Measurements from ENCODE around the gene VAMP5. TPM values are rescaled to one million over a fixed set of nuclear protein-coding genes. Genes with fewer than 3 reads are reported as not detected.

VAMP5 gene
- total and polyA plus RNA-seq, 4 donors, result 9.7 to 74.6 (median 40.2) TPM

DNA sequence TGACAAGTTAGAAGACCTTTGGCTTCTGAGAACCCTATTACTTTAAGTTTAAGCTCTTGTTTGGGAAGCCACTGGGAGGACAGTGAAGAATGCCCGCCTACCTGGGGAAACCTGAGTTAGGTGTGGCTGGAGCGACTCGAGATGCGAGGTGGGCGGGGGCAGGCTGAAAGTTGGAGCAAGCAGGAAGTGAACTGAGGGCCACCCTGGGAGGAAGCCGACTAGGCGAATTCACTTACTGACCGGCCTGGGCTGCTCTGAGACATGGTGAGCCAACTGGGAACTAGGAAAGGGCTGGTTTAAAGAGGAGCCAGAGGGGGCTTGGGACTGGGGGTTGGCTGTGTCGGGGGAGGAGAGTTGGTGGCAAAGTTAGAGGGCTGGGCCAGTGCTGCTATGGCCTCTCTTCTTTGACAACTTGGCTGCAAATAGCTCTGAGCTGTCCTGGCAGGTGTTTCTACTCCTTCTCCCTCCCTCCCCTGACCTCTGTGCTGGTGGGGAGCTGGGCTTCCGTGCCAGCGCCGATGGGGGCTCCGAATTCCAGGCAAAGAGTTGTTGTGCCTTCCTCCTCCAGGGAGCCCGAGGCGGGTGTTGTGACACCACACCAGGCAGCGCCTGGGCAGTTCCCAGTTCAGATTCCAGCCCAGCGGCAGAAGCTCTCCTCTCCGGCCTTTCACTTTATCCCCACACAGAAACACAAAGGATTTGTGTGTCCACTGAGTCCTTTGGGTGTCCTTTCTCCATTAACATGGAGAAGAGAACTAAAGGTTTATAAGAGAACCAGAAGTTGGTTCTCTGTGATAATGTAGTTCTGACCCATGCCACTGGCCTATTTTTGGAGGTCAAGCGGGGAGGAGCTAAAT, 6.6 kb upstream of the VAMP5 start, which contains the start of gene VAMP8:
VAMP8 (plus strand) TSS at position 201 of the 857 bp plus-strand sequence; CDS start at position 262, 61 bp downstream.
- no peaks in the 10 kb centered on the region for H3K9me3 ChIP-seq (ENCODE audit: control insufficient read depth in 4 of 4, low read length in 3 of 4)
- peaks cover 5 to 22% (median 13%) of the 10 kb centered on the region in 4 donors for H3K4me1 ChIP-seq (ENCODE audit: control insufficient read depth in 4 of 4, insufficient read depth in 4 of 4, low read length in 3 of 4)
- peak within 1 kb of the TSS; percentile 70 to 89 (median 87) for H3K4me3 ChIP-seq (ENCODE audit: low read depth in 1 of 3, low read length in 3 of 3)
- H3K27ac ChIP-seq (ENCODE audit: low read depth in 1 of 2, low read length in 2 of 2), result peak within 1 kb of the TSS; percentile 87 to 91
- DNase-seq (ENCODE audit: low spot score), result peak; percentile 61
- 6% methylated on average over 19 of the region's 19 CpGs for WGBS
- peak in 1 of 2 donors; percentile 15 for TF ChIP-seq HNF4A (conservative IDR thresholded peaks at IDR 0.05)
- TF ChIP-seq FOXA1 (IDR thresholded peaks at IDR 0.05), result no peak
- TF ChIP-seq RXRA (IDR thresholded peaks at IDR 0.05), result peak in 1 of 2 donors; percentile 4
- TF ChIP-seq ZBTB33 (IDR thresholded peaks at IDR 0.05), result no peak
- TF ChIP-seq SP1 (IDR thresholded peaks at IDR 0.05), result no peak
- peak; percentile 37 for TF ChIP-seq YY1 (IDR thresholded peaks at IDR 0.05)
- TF ChIP-seq MAX (IDR thresholded peaks at IDR 0.05), result no peak
- no peak for TF ChIP-seq NR2F2 (IDR thresholded peaks at IDR 0.05)
- peak in 1 of 2 donors; percentile 17 for TF ChIP-seq RAD21 (IDR thresholded peaks at IDR 0.05)
- peak within 1 kb of the TSS; percentile 92 to 94 for H3K9ac ChIP-seq (ENCODE audit: low read depth in 1 of 2, low read length in 2 of 2)
- no peaks in the 10 kb centered on the region for H3K27me3 ChIP-seq (ENCODE audit: control insufficient read depth in 4 of 4, insufficient read depth in 4 of 4, low read length in 3 of 4)
- H3K36me3 ChIP-seq (ENCODE audit: control insufficient read depth in 4 of 4, insufficient read depth in 3 of 4, low read depth in 1 of 4, low read length in 3 of 4), result peaks cover 0 to 7% (median 2%) of the 10 kb centered on the region in 4 donors

DNA sequence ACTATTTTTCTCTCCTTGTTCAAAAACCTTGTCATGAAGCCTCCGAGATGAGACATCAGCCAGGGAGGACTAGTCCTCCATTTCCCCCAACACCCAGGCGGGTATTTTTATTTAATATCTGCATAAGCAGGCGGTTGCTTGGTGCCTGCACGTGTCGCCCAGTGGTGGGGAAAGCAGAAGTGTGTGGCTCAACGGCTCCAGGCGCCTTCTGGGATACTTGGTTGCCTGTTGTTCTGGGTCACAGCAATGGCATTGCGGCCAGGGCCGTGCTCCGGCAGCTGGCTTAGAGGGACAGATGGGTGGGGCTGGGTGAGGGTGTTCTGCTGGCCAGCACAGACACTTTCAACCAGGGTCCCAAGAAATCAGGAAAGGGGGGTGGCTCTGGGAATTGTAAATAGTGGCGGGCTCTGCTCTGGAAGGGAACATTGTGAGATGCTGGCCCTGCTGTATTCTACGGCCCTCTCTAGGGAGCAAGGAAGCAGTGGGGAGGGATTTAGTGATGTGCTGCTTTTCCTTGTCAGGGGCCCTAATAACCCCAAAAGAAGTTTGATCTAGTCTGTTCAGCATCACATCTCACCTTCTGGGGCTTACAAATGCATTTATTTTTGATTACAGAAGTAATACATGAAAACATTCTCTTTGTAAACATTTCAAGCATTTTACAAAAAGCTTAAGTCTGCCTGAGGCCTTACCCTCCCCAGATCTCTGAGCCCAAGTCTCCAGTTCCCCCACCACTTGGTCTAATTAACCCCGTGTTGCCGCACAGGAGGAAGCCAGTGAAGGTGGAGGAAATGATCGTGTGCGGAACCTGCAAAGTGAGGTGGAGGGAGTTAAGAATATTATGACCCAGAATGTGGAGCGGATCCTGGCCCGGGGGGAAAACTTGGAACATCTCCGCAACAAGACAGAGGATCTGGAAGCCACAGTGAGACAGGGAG, 5.7 kb upstream of the VAMP5 start:
- Histone ChIP-seq H3K9ac (ENCODE audit: low read depth in 1 of 2, low read length in 2 of 2) (peak overlapping the region; percentile 92 to 94), H3K4me1 (ENCODE audit: control insufficient read depth in 4 of 4, insufficient read depth in 4 of 4, low read length in 3 of 4) (peaks cover 5 to 26% (median 14%) of the 10 kb centered on the region in 4 donors), H3K27ac (ENCODE audit: low read depth in 1 of 2, low read length in 2 of 2) (peak overlapping the region; percentile 87 to 91), H3K36me3 (ENCODE audit: control insufficient read depth in 4 of 4, insufficient read depth in 3 of 4, low read depth in 1 of 4, low read length in 3 of 4) (peaks cover 0 to 7% (median 2%) of the 10 kb centered on the region in 4 donors), H3K4me3 (ENCODE audit: low read depth in 1 of 3, low read length in 3 of 3) (peak overlapping the region; percentile 70 to 89 (median 87)), H3K9me3 (ENCODE audit: control insufficient read depth in 4 of 4, low read length in 3 of 4) (no peaks in the 10 kb centered on the region), H3K27me3 (ENCODE audit: control insufficient read depth in 4 of 4, insufficient read depth in 4 of 4, low read length in 3 of 4) (no peaks in the 10 kb centered on the region)
- TF ChIP-seq RAD21 (IDR thresholded peaks at IDR 0.05), result peak in 1 of 2 donors; percentile 0
- TF ChIP-seq GABPA (IDR thresholded peaks at IDR 0.05 in 1 of 2, conservative IDR thresholded peaks at IDR 0.05 in 1 of 2), result no peak
- no peak for DNase-seq (ENCODE audit: low spot score)
- 40% methylated on average over 19 of the region's 19 CpGs for WGBS

GRCh38 chr2:85579266-85579935, 4.8 kb upstream of the VAMP5 start:
- 69% methylated on average over 6 of the region's 6 CpGs for WGBS
- no peak overlapping the region for H3K4me3 ChIP-seq (ENCODE audit: low read depth in 1 of 3, low read length in 3 of 3)
- no peaks in the 10 kb centered on the region for H3K27me3 ChIP-seq (ENCODE audit: control insufficient read depth in 4 of 4, insufficient read depth in 4 of 4, low read length in 3 of 4)
- peak overlapping the region; percentile 87 to 91 for H3K27ac ChIP-seq (ENCODE audit: low read depth in 1 of 2, low read length in 2 of 2)
- H3K9me3 ChIP-seq (ENCODE audit: control insufficient read depth in 4 of 4, low read length in 3 of 4), result no peaks in the 10 kb centered on the region
- H3K9ac ChIP-seq (ENCODE audit: low read depth in 1 of 2, low read length in 2 of 2), result peak overlapping the region in 1 of 2 donors; percentile 21
- DNase-seq (ENCODE audit: low spot score), result no peak
- H3K4me1 ChIP-seq (ENCODE audit: control insufficient read depth in 4 of 4, insufficient read depth in 4 of 4, low read length in 3 of 4), result peaks cover 5 to 33% (median 20%) of the 10 kb centered on the region in 4 donors
- peaks cover 0 to 7% (median 2%) of the 10 kb centered on the region in 4 donors for H3K36me3 ChIP-seq (ENCODE audit: control insufficient read depth in 4 of 4, insufficient read depth in 3 of 4, low read depth in 1 of 4, low read length in 3 of 4)
- TF ChIP-seq FOXA1 (IDR thresholded peaks at IDR 0.05) (no peak), TAF1 (conservative IDR thresholded peaks at IDR 0.05) (no peak), ZBTB33 (IDR thresholded peaks at IDR 0.05) (no peak), YY1 (IDR thresholded peaks at IDR 0.05) (no peak), RXRA (IDR thresholded peaks at IDR 0.05) (no peak), RAD21 (IDR thresholded peaks at IDR 0.05) (no peak), FOXA2 (IDR thresholded peaks at IDR 0.05) (no peak)
- TF ChIP-seq, protein P1, sequence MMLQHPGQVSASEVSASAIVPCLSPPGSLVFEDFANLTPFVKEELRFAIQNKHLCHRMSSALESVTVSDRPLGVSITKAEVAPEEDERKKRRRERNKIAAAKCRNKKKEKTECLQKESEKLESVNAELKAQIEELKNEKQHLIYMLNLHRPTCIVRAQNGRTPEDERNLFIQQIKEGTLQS (IDR thresholded peaks at IDR 0.05), result no peak
- TF ChIP-seq, protein P2, sequence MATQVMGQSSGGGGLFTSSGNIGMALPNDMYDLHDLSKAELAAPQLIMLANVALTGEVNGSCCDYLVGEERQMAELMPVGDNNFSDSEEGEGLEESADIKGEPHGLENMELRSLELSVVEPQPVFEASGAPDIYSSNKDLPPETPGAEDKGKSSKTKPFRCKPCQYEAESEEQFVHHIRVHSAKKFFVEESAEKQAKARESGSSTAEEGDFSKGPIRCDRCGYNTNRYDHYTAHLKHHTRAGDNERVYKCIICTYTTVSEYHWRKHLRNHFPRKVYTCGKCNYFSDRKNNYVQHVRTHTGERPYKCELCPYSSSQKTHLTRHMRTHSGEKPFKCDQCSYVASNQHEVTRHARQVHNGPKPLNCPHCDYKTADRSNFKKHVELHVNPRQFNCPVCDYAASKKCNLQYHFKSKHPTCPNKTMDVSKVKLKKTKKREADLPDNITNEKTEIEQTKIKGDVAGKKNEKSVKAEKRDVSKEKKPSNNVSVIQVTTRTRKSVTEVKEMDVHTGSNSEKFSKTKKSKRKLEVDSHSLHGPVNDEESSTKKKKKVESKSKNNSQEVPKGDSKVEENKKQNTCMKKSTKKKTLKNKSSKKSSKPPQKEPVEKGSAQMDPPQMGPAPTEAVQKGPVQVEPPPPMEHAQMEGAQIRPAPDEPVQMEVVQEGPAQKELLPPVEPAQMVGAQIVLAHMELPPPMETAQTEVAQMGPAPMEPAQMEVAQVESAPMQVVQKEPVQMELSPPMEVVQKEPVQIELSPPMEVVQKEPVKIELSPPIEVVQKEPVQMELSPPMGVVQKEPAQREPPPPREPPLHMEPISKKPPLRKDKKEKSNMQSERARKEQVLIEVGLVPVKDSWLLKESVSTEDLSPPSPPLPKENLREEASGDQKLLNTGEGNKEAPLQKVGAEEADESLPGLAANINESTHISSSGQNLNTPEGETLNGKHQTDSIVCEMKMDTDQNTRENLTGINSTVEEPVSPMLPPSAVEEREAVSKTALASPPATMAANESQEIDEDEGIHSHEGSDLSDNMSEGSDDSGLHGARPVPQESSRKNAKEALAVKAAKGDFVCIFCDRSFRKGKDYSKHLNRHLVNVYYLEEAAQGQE (IDR thresholded peaks at IDR 0.05), result no peak
